GM23248 (cell line): ENCODE data around the gene GRK6.

Experiments
- EZH2 ChIP-seq: fragments of 200-600 bp; sonication (generic); IDR thresholded peaks from 2 replicates; pipeline ENCODE4 v1.6.1; 2018; ENCODE audit warnings: antibody characterized with exemption, mild to moderate bottlenecking; ENCODE audit not compliant: insufficient read depth, poor library complexity, severe bottlenecking
- EZH2phosphoT487 ChIP-seq: fragments of 200-600 bp; sonication (generic); IDR thresholded peaks from 2 replicates; pipeline ENCODE4 v1.6.1; 2018; ENCODE audit warnings: antibody characterized with exemption, moderate library complexity, mild to moderate bottlenecking, low read depth; ENCODE audit not compliant: insufficient read depth

- no peak for TF ChIP-seq EZH2
- TF ChIP-seq EZH2phosphoT487: no peak
Measured at GRCh38 chr5:177423671-177424070, 2.8 kb upstream of the GRK6 start.
